ENCODE measurements around the gene GAP43. TPM values are rescaled to one million over a fixed set of nuclear protein-coding genes. Genes with fewer than 3 reads are reported as not detected.

GAP43 gene
- total RNA-seq, 1 donor from 2014 or later: 4.9 TPM

GRCh38 chr3:115659253-115660220, 36.2 kb downstream of the GAP43 start:
- TF ChIP-seq POLR2AphosphoS5 (IDR thresholded peaks at IDR 0.05; ENCODE audit: insufficient read depth in 1 of 2, low read depth in 1 of 2) (no peak), POLR2A (IDR thresholded peaks at IDR 0.05) (no peak), CTCF (IDR thresholded peaks at IDR 0.05) (no peak)
- peak overlapping the region; percentile 97 for H3K27ac ChIP-seq
- H3K36me3 ChIP-seq: no peaks in the 10 kb centered on the region
- DNase-seq (ENCODE audit: extremely low spot score in 2 of 2): no peak
- H3K4me3 ChIP-seq: peak overlapping the region; percentile 54 to 84
- H3K27me3 ChIP-seq: no peaks in the 10 kb centered on the region
- intact Hi-C loops (cut with DNase I): no loop called here
- H3K4me1 ChIP-seq: peaks cover 30% of the 10 kb centered on the region
- H3K9me3 ChIP-seq: no peaks in the 10 kb centered on the region

GRCh38 chr3:115660646-115661337, 37.5 kb downstream of the GAP43 start:
- Histone ChIP-seq H3K27ac (peak overlapping the region; percentile 17), H3K4me3 (no peak overlapping the region), H3K9me3 (no peaks in the 10 kb centered on the region), H3K36me3 (no peaks in the 10 kb centered on the region), H3K27me3 (no peaks in the 10 kb centered on the region), H3K4me1 (peaks cover 30% of the 10 kb centered on the region)
- no peak for TF ChIP-seq POLR2A (IDR thresholded peaks at IDR 0.05)
- no peak for TF ChIP-seq POLR2AphosphoS5 (IDR thresholded peaks at IDR 0.05; ENCODE audit: insufficient read depth in 1 of 2, low read depth in 1 of 2)
- TF ChIP-seq CTCF (IDR thresholded peaks at IDR 0.05): no peak
- no peak for DNase-seq (ENCODE audit: extremely low spot score in 2 of 2)
- intact Hi-C loops (cut with DNase I): no loop called here

GRCh38 chr3:115662356-115662755, 39.0 kb downstream of the GAP43 start:
- Histone ChIP-seq H3K27ac (no peak overlapping the region), H3K4me1 (peaks cover 28% of the 10 kb centered on the region), H3K9me3 (no peaks in the 10 kb centered on the region), H3K36me3 (no peaks in the 10 kb centered on the region), H3K4me3 (no peak overlapping the region), H3K27me3 (no peaks in the 10 kb centered on the region)
- TF ChIP-seq POLR2AphosphoS5 (IDR thresholded peaks at IDR 0.05; ENCODE audit: insufficient read depth in 1 of 2, low read depth in 1 of 2): no peak
- no peak for TF ChIP-seq POLR2A (IDR thresholded peaks at IDR 0.05)
- TF ChIP-seq CTCF (IDR thresholded peaks at IDR 0.05): no peak
- DNase-seq (ENCODE audit: extremely low spot score in 2 of 2): no peak
- intact Hi-C loops (cut with DNase I): no loop called here

GRCh38 chr3:115663414-115663813, 40.1 kb downstream of the GAP43 start:
- DNase-seq (ENCODE audit: extremely low spot score in 2 of 2): no peak
- no peaks in the 10 kb centered on the region for H3K27me3 ChIP-seq
- no peaks in the 10 kb centered on the region for H3K9me3 ChIP-seq
- no peak for TF ChIP-seq POLR2AphosphoS5 (IDR thresholded peaks at IDR 0.05; ENCODE audit: insufficient read depth in 1 of 2, low read depth in 1 of 2)
- no peak for TF ChIP-seq POLR2A (IDR thresholded peaks at IDR 0.05)
- no peak for TF ChIP-seq CTCF (IDR thresholded peaks at IDR 0.05)
- H3K4me1 ChIP-seq: peaks cover 20% of the 10 kb centered on the region
- H3K36me3 ChIP-seq: no peaks in the 10 kb centered on the region
- H3K4me3 ChIP-seq: no peak overlapping the region
- intact Hi-C loops (cut with DNase I): no loop called here
- H3K27ac ChIP-seq: no peak overlapping the region

Data from vagina (tissue), 2 donors.